ENCODE results near the gene TIAM2.
"Not testable (repeated sequence)": the region's sequence is repeated elsewhere in the genome, so short reads cannot be mapped to it uniquely, and the experiment has no call there.

The TIAM2 gene

DNA sequence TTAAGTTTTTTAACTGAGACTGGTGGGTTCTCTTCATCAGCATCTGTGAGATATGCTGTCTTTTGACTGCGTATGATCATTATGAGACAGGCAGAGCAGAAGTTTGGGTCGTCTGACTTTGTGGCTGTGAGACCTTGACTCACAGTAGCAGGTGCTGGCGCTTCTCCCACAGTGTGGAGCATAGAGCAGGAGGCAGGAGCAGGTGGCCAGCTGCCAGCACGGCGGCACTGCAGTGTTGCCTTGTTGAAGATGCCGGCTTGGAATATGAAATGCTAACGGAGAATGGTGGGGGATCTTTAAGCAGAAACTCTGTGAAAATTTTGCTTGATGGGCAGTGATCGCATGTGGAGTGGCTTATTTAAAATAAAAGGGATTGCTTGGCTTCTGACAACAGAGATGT lies 105.0 kb downstream of the TIAM2 start:
- Histone ChIP-seq H4K20me1 (ENCODE audit: insufficient read depth, low read length) (no peaks in the 10 kb centered on the region), H3K79me2 (ENCODE audit: insufficient read depth, low read length) (no peaks in the 10 kb centered on the region), H3F3A (ENCODE audit: insufficient read depth, low read length) (no peaks in the 10 kb centered on the region), H3K36me3 (ENCODE audit: insufficient read depth, low read length) (no peaks in the 10 kb centered on the region), H3K9me3 (ENCODE audit: low read length) (peaks cover 7% of the 10 kb centered on the region; the same call in 1 of the 2 replicates), H3K4me1 (ENCODE audit: insufficient read depth, low read length, severe bottlenecking) (no peaks in the 10 kb centered on the region), H2AFZ (ENCODE audit: low read length) (no peak overlapping the region), H3K9ac (ENCODE audit: low read length) (no peak overlapping the region), H3K9me2 (ENCODE audit: low read depth, low read length) (no peaks in the 10 kb centered on the region), H3K4me3 (ENCODE audit: low read depth, low read length, poor library complexity, severe bottlenecking) (no peak overlapping the region), H3K4me2 (ENCODE audit: low read length) (no peak overlapping the region), H3K27me3 (ENCODE audit: insufficient read depth, low read length) (peaks cover 10% of the 10 kb centered on the region; the same call in 1 of the 2 replicates), H3K27ac (ENCODE audit: low read depth, low read length, poor library complexity, severe bottlenecking) (no peak overlapping the region)
- TF ChIP-seq EZH2 (IDR thresholded peaks at IDR 0.05; ENCODE audit: borderline replicate concordance, low read length): no peak

DNA sequence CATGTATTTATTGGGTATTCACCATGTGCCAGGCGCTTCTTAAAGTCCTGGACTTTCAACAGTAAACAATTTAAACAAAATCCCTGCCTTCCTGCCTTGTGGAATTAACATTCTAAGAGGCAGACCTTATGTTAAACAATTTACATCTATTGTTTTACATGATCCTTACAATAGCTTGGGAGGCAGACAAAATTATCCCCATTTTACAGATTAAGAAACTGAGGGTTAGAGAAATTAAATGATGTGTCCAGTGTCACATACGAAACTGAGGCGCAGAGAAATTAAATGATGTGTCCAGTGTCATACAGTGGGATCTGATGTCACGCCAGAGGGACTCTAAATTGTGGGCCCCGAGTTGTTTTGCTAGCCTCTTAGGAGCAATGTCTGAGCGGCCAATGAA lies 105.5 kb downstream of the TIAM2 start:
- no peak overlapping the region for H3K4me2 ChIP-seq (ENCODE audit: low read length)
- H3K4me3 ChIP-seq (ENCODE audit: low read depth, low read length, poor library complexity, severe bottlenecking): no peak overlapping the region
- TF ChIP-seq EZH2 (IDR thresholded peaks at IDR 0.05; ENCODE audit: borderline replicate concordance, low read length): no peak
- TF ChIP-seq, protein P1, sequence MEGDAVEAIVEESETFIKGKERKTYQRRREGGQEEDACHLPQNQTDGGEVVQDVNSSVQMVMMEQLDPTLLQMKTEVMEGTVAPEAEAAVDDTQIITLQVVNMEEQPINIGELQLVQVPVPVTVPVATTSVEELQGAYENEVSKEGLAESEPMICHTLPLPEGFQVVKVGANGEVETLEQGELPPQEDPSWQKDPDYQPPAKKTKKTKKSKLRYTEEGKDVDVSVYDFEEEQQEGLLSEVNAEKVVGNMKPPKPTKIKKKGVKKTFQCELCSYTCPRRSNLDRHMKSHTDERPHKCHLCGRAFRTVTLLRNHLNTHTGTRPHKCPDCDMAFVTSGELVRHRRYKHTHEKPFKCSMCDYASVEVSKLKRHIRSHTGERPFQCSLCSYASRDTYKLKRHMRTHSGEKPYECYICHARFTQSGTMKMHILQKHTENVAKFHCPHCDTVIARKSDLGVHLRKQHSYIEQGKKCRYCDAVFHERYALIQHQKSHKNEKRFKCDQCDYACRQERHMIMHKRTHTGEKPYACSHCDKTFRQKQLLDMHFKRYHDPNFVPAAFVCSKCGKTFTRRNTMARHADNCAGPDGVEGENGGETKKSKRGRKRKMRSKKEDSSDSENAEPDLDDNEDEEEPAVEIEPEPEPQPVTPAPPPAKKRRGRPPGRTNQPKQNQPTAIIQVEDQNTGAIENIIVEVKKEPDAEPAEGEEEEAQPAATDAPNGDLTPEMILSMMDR (IDR thresholded peaks at IDR 0.05; ENCODE audit: low read length): no peak
- no peak overlapping the region for H3K27ac ChIP-seq (ENCODE audit: low read depth, low read length, poor library complexity, severe bottlenecking)
- H3F3A ChIP-seq (ENCODE audit: insufficient read depth, low read length): no peaks in the 10 kb centered on the region
- no peaks in the 10 kb centered on the region for H3K9me2 ChIP-seq (ENCODE audit: low read depth, low read length)
- H4K20me1 ChIP-seq (ENCODE audit: insufficient read depth, low read length): no peaks in the 10 kb centered on the region
- H3K36me3 ChIP-seq (ENCODE audit: insufficient read depth, low read length): no peaks in the 10 kb centered on the region
- H3K79me2 ChIP-seq (ENCODE audit: insufficient read depth, low read length): no peaks in the 10 kb centered on the region
- H3K9ac ChIP-seq (ENCODE audit: low read length): no peak overlapping the region
- no peaks in the 10 kb centered on the region for H3K4me1 ChIP-seq (ENCODE audit: insufficient read depth, low read length, severe bottlenecking)
- peaks cover 10% of the 10 kb centered on the region; the same call in 1 of the 2 replicates for H3K27me3 ChIP-seq (ENCODE audit: insufficient read depth, low read length)
- peaks cover 7% of the 10 kb centered on the region; the same call in 1 of the 2 replicates for H3K9me3 ChIP-seq (ENCODE audit: low read length)
- H2AFZ ChIP-seq (ENCODE audit: low read length): no peak overlapping the region

DNA sequence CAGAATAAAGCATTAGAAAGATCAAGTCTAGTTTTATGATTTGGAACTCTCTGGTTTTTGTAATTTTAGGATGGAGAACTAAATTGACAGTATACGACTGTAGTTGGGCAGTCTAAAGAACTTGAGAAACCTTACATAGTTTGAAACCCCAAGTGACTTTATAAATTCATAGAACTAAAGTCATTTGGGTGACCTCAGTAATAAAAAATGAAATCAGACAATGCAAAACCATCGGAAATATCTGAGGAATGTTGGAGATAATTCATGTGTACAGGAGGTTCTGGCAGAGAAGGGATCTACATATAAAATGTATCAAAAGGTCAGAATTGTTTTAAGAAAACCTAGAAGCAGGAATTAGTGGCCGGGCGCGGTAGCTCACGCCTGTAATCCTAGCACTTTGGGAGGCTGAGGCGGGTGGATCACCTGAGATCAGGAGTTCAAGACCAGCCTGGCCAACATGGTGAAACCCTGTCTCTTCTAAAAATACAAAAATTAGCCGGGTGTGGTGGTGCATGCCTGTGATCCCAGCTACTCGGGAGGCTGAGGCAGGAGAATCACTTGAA lies 108.0 kb downstream of the TIAM2 start:
- H3K4me1 ChIP-seq (ENCODE audit: insufficient read depth, low read length, severe bottlenecking); H3K4me2 ChIP-seq (ENCODE audit: low read length); H3K9ac ChIP-seq (ENCODE audit: low read length); H3K4me3 ChIP-seq (ENCODE audit: low read depth, low read length, poor library complexity, severe bottlenecking); H3K9me3 ChIP-seq (ENCODE audit: low read length); H3K27me3 ChIP-seq (ENCODE audit: insufficient read depth, low read length); H3K36me3 ChIP-seq (ENCODE audit: insufficient read depth, low read length); H3K27ac ChIP-seq (ENCODE audit: low read depth, low read length, poor library complexity, severe bottlenecking); H4K20me1 ChIP-seq (ENCODE audit: insufficient read depth, low read length); H2AFZ ChIP-seq (ENCODE audit: low read length); H3K79me2 ChIP-seq (ENCODE audit: insufficient read depth, low read length); H3F3A ChIP-seq (ENCODE audit: insufficient read depth, low read length); H3K9me2 ChIP-seq (ENCODE audit: low read depth, low read length): not testable (repeated sequence)

DNA sequence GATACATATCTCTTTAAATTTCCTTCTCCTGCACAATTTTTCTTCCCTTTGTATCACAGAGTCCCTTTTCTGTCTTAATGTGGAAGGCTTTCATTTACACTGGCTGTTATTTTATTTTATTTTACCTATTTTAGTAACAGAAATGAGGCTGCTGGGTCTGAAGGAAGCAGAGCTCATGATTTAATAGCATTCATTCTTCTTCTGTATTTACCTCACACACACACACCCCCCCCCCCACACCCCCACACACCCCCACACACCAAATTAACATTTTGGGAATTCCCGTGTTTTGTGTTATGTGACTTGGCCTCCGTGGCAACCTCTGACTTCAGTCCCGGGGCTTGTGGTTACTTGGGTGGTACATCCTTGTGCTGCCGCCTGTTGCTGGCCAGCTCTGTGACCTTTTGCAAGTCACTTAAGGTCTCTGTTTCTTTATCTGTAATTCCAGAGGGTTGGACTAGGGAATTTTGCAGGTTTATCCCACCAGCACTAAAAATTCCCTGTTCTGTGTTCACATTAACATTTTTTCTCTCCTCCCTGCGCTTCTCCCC lies 108.8 kb downstream of the TIAM2 start:
- H2AFZ ChIP-seq (ENCODE audit: low read length): no peak overlapping the region
- H3K4me2 ChIP-seq (ENCODE audit: low read length): no peak overlapping the region
- no peak for TF ChIP-seq EZH2 (IDR thresholded peaks at IDR 0.05; ENCODE audit: borderline replicate concordance, low read length)
- TF ChIP-seq, protein P1 (IDR thresholded peaks at IDR 0.05; ENCODE audit: low read length): no peak
- H3K9ac ChIP-seq (ENCODE audit: low read length): no peak overlapping the region
- no peak overlapping the region for H3K4me3 ChIP-seq (ENCODE audit: low read depth, low read length, poor library complexity, severe bottlenecking)
- no peaks in the 10 kb centered on the region for H3F3A ChIP-seq (ENCODE audit: insufficient read depth, low read length)
- no peaks in the 10 kb centered on the region for H3K79me2 ChIP-seq (ENCODE audit: insufficient read depth, low read length)
- no peaks in the 10 kb centered on the region for H3K9me2 ChIP-seq (ENCODE audit: low read depth, low read length)
- H3K4me1 ChIP-seq (ENCODE audit: insufficient read depth, low read length, severe bottlenecking): no peaks in the 10 kb centered on the region
- H3K27me3 ChIP-seq (ENCODE audit: insufficient read depth, low read length): no peaks in the 10 kb centered on the region
- H3K27ac ChIP-seq (ENCODE audit: low read depth, low read length, poor library complexity, severe bottlenecking): no peak overlapping the region
- no peaks in the 10 kb centered on the region for H3K9me3 ChIP-seq (ENCODE audit: low read length)
- no peaks in the 10 kb centered on the region for H4K20me1 ChIP-seq (ENCODE audit: insufficient read depth, low read length)
- no peaks in the 10 kb centered on the region for H3K36me3 ChIP-seq (ENCODE audit: insufficient read depth, low read length)

Data from OCI-LY1 (cell line).